Endothelial cell of umbilical vein (primary cell): ENCODE data around the gene DMAC2L. TPM values are rescaled to one million over a fixed set of nuclear protein-coding genes. Genes with fewer than 3 reads are reported as not detected.

Experiments
- BruUV-seq: library from RNA; stranded (reverse); fragments of 400-500 nt; replicated peaks from 2 replicates; lab custom pipeline; 2021; lab: Mats Ljungman, UMichigan
- CTCF ChIA-PET: fragments of 300-600, 350-600 bp; sonication (Branson Sonifier 250); formaldehyde crosslinking; loops from one replicate; lab custom pipeline; 2021; ENCODE audit warnings: antibody characterized with exemption, inconsistent platforms; lab: Charles Lee
- POLR2A ChIA-PET: fragments of 300-600, 350-600 bp; sonication (Branson Sonifier 250); formaldehyde crosslinking; loops from one replicate; lab custom pipeline; 2021; ENCODE audit warnings: antibody characterized with exemption, inconsistent platforms; lab: Charles Lee
- DNase-seq: peaks from one replicate; pipeline ENCODE4 v3.0.0-alpha.2; 2011; ENCODE audit warnings: low read depth, low spot score
- FAIRE-seq: peaks from 2 replicates; lab custom pipeline; 2011; peaks lifted over from hg19 to GRCh38; lab: Jason Lieb, UNC
- H2AFZ ChIP-seq: 2 replicates; pipeline ENCODE4 v1.6.0; 2012; ENCODE audit warnings: low read depth, low read length, control low read depth, inconsistent platforms
- H3K27ac ChIP-seq: 2 replicates; pipeline ENCODE4 v1.5.1; 2011; ENCODE audit warnings: low read depth, mild to moderate bottlenecking, control low read depth, low read length, moderate library complexity; ENCODE audit not compliant: insufficient read depth
- H3K27me3 ChIP-seq, 2 experiments: 2 replicates each; pipeline versions ENCODE4 v1.6.0 to v1.6.1; 2011; ENCODE audit warnings: low read length in 2 of 2, mixed read lengths in 1 of 2; ENCODE audit not compliant: control insufficient read depth in 2 of 2, insufficient read depth in 2 of 2
- H3K36me3 ChIP-seq, 2 experiments: 2 replicates in 1 of 2; 3 replicates in 1 of 2; pipeline ENCODE4 v1.5.1; 2011; ENCODE audit warnings: low read length in 2 of 2, mild to moderate bottlenecking in 1 of 2, moderate library complexity in 1 of 2; ENCODE audit not compliant: control insufficient read depth in 2 of 2, insufficient read depth in 2 of 2; ENCODE audit errors: extremely low read depth in 1 of 2
- H3K4me1 ChIP-seq: 3 replicates; pipeline ENCODE4 v1.5.1; 2011; ENCODE audit warnings: mild to moderate bottlenecking, low read length; ENCODE audit not compliant: control insufficient read depth, insufficient read depth; ENCODE audit errors: extremely low read depth
- H3K4me2 ChIP-seq: 2 replicates; pipeline ENCODE4 v1.6.1; 2011; ENCODE audit warnings: low read length, control low read depth, mixed read lengths; ENCODE audit not compliant: insufficient read depth
- H3K4me3 ChIP-seq, 3 experiments: fragments of 200-600 bp in 1 of 3; sonication (generic), shearing (Covaris generic) in 1 of 3; replicated peaks in 1 of 3; 2 replicates each; pipeline ENCODE4 v1.5.1; 2011 to 2016; ENCODE audit warnings: control low read depth in 3 of 3, low read length in 3 of 3, mild to moderate bottlenecking in 2 of 3, inconsistent platforms in 1 of 3, low read depth in 1 of 3, moderate library complexity in 1 of 3; ENCODE audit not compliant: insufficient read depth in 1 of 3
- H3K79me2 ChIP-seq: 2 replicates; pipeline ENCODE4 v1.6.0; 2012; ENCODE audit warnings: low read length, inconsistent platforms; ENCODE audit not compliant: control insufficient read depth, insufficient read depth
- H3K9ac ChIP-seq: replicated peaks from 2 replicates; pipeline ENCODE3; 2011; ENCODE audit warnings: low read length, control low read depth; ENCODE audit not compliant: insufficient read depth; ENCODE audit errors: extremely low read depth
- H3K9me1 ChIP-seq: replicated peaks from 3 replicates; pipeline ENCODE4 v1.6.0; 2011; ENCODE audit warnings: mild to moderate bottlenecking, low read length; ENCODE audit not compliant: control insufficient read depth, insufficient read depth; ENCODE audit errors: extremely low read depth
- H3K9me3 ChIP-seq: replicated peaks from 2 replicates; pipeline ENCODE4 v1.5.1; 2012; ENCODE audit warnings: low read length, inconsistent platforms; ENCODE audit not compliant: control insufficient read depth, insufficient read depth
- H4K20me1 ChIP-seq: replicated peaks from 2 replicates; pipeline ENCODE3; 2011; ENCODE audit warnings: mild to moderate bottlenecking, low read length; ENCODE audit not compliant: control insufficient read depth, insufficient read depth; ENCODE audit errors: extremely low read depth
- CTCF ChIP-seq, 2 donors: IDR thresholded peaks; 1 replicate in 1 of 2; 2 replicates in 1 of 2; pipeline ENCODE4 v1.5.1; 2011; ENCODE audit warnings: low read length in 2 of 2, mild to moderate bottlenecking in 2 of 2, moderate library complexity in 2 of 2, control low read depth in 1 of 2, inconsistent platforms in 1 of 2, low read depth in 1 of 2; ENCODE audit not compliant: insufficient read depth in 1 of 2; ENCODE audit errors: extremely low read depth in 1 of 2
- EZH2 ChIP-seq: IDR thresholded peaks from 2 replicates; pipeline ENCODE4 v1.6.1; 2012; ENCODE audit warnings: borderline replicate concordance, low read depth, mild to moderate bottlenecking, moderate library complexity, low read length, inconsistent platforms; ENCODE audit not compliant: severe bottlenecking
- FOS ChIP-seq: IDR thresholded peaks from 2 replicates; pipeline ENCODE4 v1.6.1; 2011; ENCODE audit warnings: mild to moderate bottlenecking, low read length, moderate library complexity, borderline replicate concordance; ENCODE audit not compliant: insufficient read depth
- GATA2 ChIP-seq: IDR thresholded peaks from 2 replicates; pipeline ENCODE4 v1.7.0; 2011; ENCODE audit warnings: low read depth, mild to moderate bottlenecking, moderate library complexity, mixed read lengths, low read length; ENCODE audit not compliant: insufficient read length, insufficient read depth
- JUN ChIP-seq: IDR thresholded peaks from 2 replicates; pipeline ENCODE4 v1.6.1; 2011; ENCODE audit warnings: borderline replicate concordance, low read depth; ENCODE audit not compliant: insufficient read length, insufficient read depth
- MAX ChIP-seq: IDR thresholded peaks from 2 replicates; pipeline ENCODE4 v1.6.1; 2011; ENCODE audit not compliant: insufficient read depth, insufficient read length
- MYC ChIP-seq: IDR thresholded peaks from one replicate; pipeline ENCODE4 v1.6.1; 2011; ENCODE audit warnings: mild to moderate bottlenecking, low read depth, low read length
- POLR2A ChIP-seq: IDR thresholded peaks from 2 replicates; pipeline ENCODE4 v1.6.1; 2012; ENCODE audit warnings: low read depth, mild to moderate bottlenecking, control low read depth, low read length
- POLR2AphosphoS5 ChIP-seq: IDR thresholded peaks from 2 replicates; pipeline ENCODE4 v1.6.1; 2012; ENCODE audit warnings: low read depth, mild to moderate bottlenecking, control low read depth, low read length, moderate library complexity; ENCODE audit not compliant: insufficient read depth
- dilution Hi-C: fragments of 300-500 bp; cut with MboI; formaldehyde crosslinking; loops from one replicate; pipeline ENCODE4 v1.15.0; 2019; ENCODE audit warnings: low sequenced_read_pairs; ENCODE audit not compliant: extremely low pct_ligation_motif_present
- intact Hi-C: fragments of 100-400 bp; cut with micrococcal nuclease; formaldehyde crosslinking; loops from one replicate; pipeline ENCODE4 v1.10.0; 2022
- polyA plus RNA-seq, 4 experiments: library from polyadenylated mRNA; depleted of rRNA in 3 of 4; stranded (reverse) in 3 of 4; unstranded in 1 of 4; fragments of >200 nt; gene quantifications; 2 replicates each; pipeline versions ENCODE4 v1.2.1 to v1.2.3, GENCODE V29; 2011 to 2012; ENCODE audit warnings: missing spikeins in 1 of 4
- total RNA-seq: library from RNA; stranded (reverse); gene quantifications from 2 replicates; pipeline ENCODE4 v1.2.3, GENCODE V29; 2021

DMAC2L gene
- total and polyA plus RNA-seq, 2 donors (not counting 3 experiments of a cell fraction or from before 2014, with no cell fraction given): 13.9 to 19.2 TPM

- no peaks in the 10 kb centered on the region for H4K20me1 ChIP-seq
- H3K4me3 ChIP-seq: no peak overlapping the region
- no peaks in the 10 kb centered on the region for H3K9me1 ChIP-seq
- no peak for TF ChIP-seq MAX
- no peak for TF ChIP-seq POLR2A
- TF ChIP-seq JUN: no peak
- no peak for TF ChIP-seq GATA2
- no peak for TF ChIP-seq POLR2AphosphoS5
- no peak for TF ChIP-seq CTCF (IDR thresholded peaks at IDR 0.05; ENCODE audit: extremely low read depth in 1 of 2, insufficient read depth in 1 of 2, low read depth in 1 of 2, low read length in 2 of 2)
- no peak for TF ChIP-seq MYC
- no peak for TF ChIP-seq FOS
- TF ChIP-seq EZH2: no peak
- H3K4me2 ChIP-seq: no peak overlapping the region
- no peaks in the 10 kb centered on the region for H3K79me2 ChIP-seq
- FAIRE-seq (no peak), DNase-seq (no peak)
- no peaks in the 10 kb centered on the region for H3K27me3 ChIP-seq
- H2AFZ ChIP-seq: no peak overlapping the region
- no peak overlapping the region for H3K27ac ChIP-seq
- H3K4me1 ChIP-seq: no peaks in the 10 kb centered on the region
- H3K9ac ChIP-seq: no peak overlapping the region
- ChIA-PET CTCF (interaction anchor here (0.6 kb wide), 1 partner anchor 127 kb away, joined by 3 read pairs; no protein-coding TSS in a partner anchor), POLR2A (no interaction called here)
- intact Hi-C loops (no loop called here), dilution Hi-C loops (no loop called here)
- no TSS peak for BruUV-seq
- no peaks in the 10 kb centered on the region for H3K9me3 ChIP-seq
- H3K36me3 ChIP-seq: no peaks in the 10 kb centered on the region
Measured at GRCh38 chr14:50262865-50263264, 49.3 kb upstream of the DMAC2L start.
